A549 (cell line): ENCODE results near the gene PSIP1.
A peak's percentile ranks its signal among the peaks of the same experiment; 100 is the strongest.

Source experiments
- CTCF ChIP-seq: fragments of >200 bp; sonication (Bioruptor Twin); formaldehyde crosslinking; IDR thresholded peaks from 3 replicates; pipeline ENCODE4 v1.5.1; 2016
- EHMT2 ChIP-seq: fragments of 200-600 bp; sonication (generic); IDR thresholded peaks from 2 replicates; pipeline ENCODE4 v1.6.1; 2016; ENCODE audit warnings: antibody characterized with exemption, low read depth, mild to moderate bottlenecking, moderate library complexity
- ESRRA ChIP-seq: fragments of 150-350 bp; IDR thresholded peaks from 2 replicates; pipeline ENCODE4 v1.6.1; 2014; ENCODE audit warnings: mild to moderate bottlenecking, low read length, borderline replicate concordance
- FOXS1 ChIP-seq: fragments of 250-450 bp; sonication (Bioruptor Pico); IDR thresholded peaks from 2 replicates; pipeline ENCODE4 v1.5.0; 2020; ENCODE audit warnings: mild to moderate bottlenecking, moderate library complexity
- HOXA7 ChIP-seq: fragments of 250-450 bp; sonication (Bioruptor Pico); IDR thresholded peaks from 2 replicates; pipeline ENCODE4 v1.5.0; 2020; ENCODE audit warnings: mild to moderate bottlenecking, moderate library complexity
- KDM5A ChIP-seq: fragments of 200-600 bp; sonication (generic); IDR thresholded peaks from 2 replicates; pipeline ENCODE4 v1.6.1; 2016; ENCODE audit warnings: antibody characterized with exemption, mild to moderate bottlenecking
- MAX ChIP-seq: IDR thresholded peaks from 2 replicates; pipeline ENCODE4 v1.6.1; 2012
- PBX3 ChIP-seq: IDR thresholded peaks from 2 replicates; pipeline ENCODE4 v1.6.1; 2012
- POLR2A ChIP-seq: IDR thresholded peaks from 2 replicates; pipeline ENCODE4 v1.6.1; 2012; ENCODE audit warnings: mild to moderate bottlenecking, low read length
- RNF2 ChIP-seq: fragments of 200-600 bp; sonication (generic); IDR thresholded peaks from 2 replicates; pipeline ENCODE4 v1.6.1; 2016; ENCODE audit warnings: low read depth, mild to moderate bottlenecking, antibody characterized with exemption, moderate library complexity, borderline replicate concordance
- TP53 ChIP-seq: fragments of 250-450 bp; sonication (Bioruptor Pico); IDR thresholded peaks from 2 replicates; pipeline ENCODE4 v1.5.0; 2021; ENCODE audit warnings: mild to moderate bottlenecking, moderate library complexity

- no peak for TF ChIP-seq HOXA7
- TF ChIP-seq PBX3, result no peak
- TF ChIP-seq FOXS1 (CRISPR knock-in tag), result no peak
- no peak for TF ChIP-seq RNF2
- no peak for TF ChIP-seq POLR2A
- no peak for TF ChIP-seq MAX
- peak; percentile 62 for TF ChIP-seq CTCF
- no peak for TF ChIP-seq ESRRA
- no peak for TF ChIP-seq EHMT2
- TF ChIP-seq KDM5A, result no peak
- no peak for TF ChIP-seq TP53 (CRISPR knock-in tag)
Measured at GRCh38 chr9:15416880-15417279, 93.9 kb downstream of the PSIP1 start.
